IPS-NIHi11 (cell line): ENCODE data around the gene SPACA4.

ENCODE experiments used
- DNase-seq: peaks from one replicate; pipeline ENCODE4 v3.0.0; 2012; ENCODE audit warnings: mixed read lengths, low spot score

Gene SPACA4

GRCh38 chr19:48651683-48652048, 45.1 kb downstream of the SPACA4 start:
- no peak for DNase-seq

- DNase-seq, result no peak
Measured at GRCh38 chr19:48654299-48655059, 47.9 kb downstream of the SPACA4 start.

GRCh38 chr19:48656840-48657474, 50.4 kb downstream of the SPACA4 start:
- DNase-seq, result peak; percentile 18
